Neural cell (in vitro differentiated cells): ENCODE results near the gene HEPACAM. TPM values are rescaled to one million over a fixed set of nuclear protein-coding genes. Genes with fewer than 3 reads are reported as not detected.

ENCODE experiments used
- H2AFZ ChIP-seq: fragments of 200-600, 300-800 bp; sonication (generic), shearing (Covaris generic); 2 replicates; pipeline ENCODE4 v1.6.0; 2014; ENCODE audit warnings: low read depth, mild to moderate bottlenecking, antibody characterized with exemption, low read length, moderate library complexity
- H3F3A ChIP-seq: fragments of 200-600 bp; shearing (Covaris generic); 2 replicates; pipeline ENCODE4 v1.6.1; 2016; ENCODE audit warnings: mild to moderate bottlenecking, moderate library complexity, mixed read lengths, antibody characterized with exemption, low read length; ENCODE audit not compliant: insufficient read depth, poor library complexity, severe bottlenecking
- H3K27ac ChIP-seq: fragments of 200-600, 300-800 bp; sonication (generic), shearing (Covaris generic); 2 replicates; pipeline ENCODE4 v1.5.1; 2014; ENCODE audit warnings: mild to moderate bottlenecking, low read length, moderate library complexity
- H3K27me3 ChIP-seq: fragments of 300-800, 200-600 bp; sonication (generic), shearing (Covaris generic); 2 replicates; pipeline ENCODE4 v1.6.0; 2014; ENCODE audit warnings: mild to moderate bottlenecking, low read depth, low read length, moderate library complexity; ENCODE audit not compliant: insufficient read depth
- H3K36me3 ChIP-seq: fragments of 300-800, 200-600 bp; sonication (generic), shearing (Covaris generic); 2 replicates; pipeline ENCODE4 v1.5.1; 2014; ENCODE audit warnings: mild to moderate bottlenecking, antibody characterized with exemption, low read length, moderate library complexity; ENCODE audit not compliant: insufficient read depth
- H3K4me2 ChIP-seq: fragments of 300-800, 200-600 bp; sonication (generic), shearing (Covaris generic); 2 replicates; pipeline ENCODE4 v1.6.0; 2014; ENCODE audit warnings: mild to moderate bottlenecking, low read length
- H3K4me3 ChIP-seq: fragments of 300-800, 200-600 bp; sonication (generic), shearing (Covaris generic); 2 replicates; pipeline ENCODE4 v1.5.1; 2014; ENCODE audit warnings: mild to moderate bottlenecking, low read length, moderate library complexity
- H3K79me2 ChIP-seq: fragments of 200-600 bp; shearing (Covaris generic); replicated peaks from 2 replicates; pipeline ENCODE4 v1.6.0; 2014; ENCODE audit warnings: mild to moderate bottlenecking, low read length, moderate library complexity; ENCODE audit not compliant: insufficient read depth
- H3K9ac ChIP-seq: fragments of 300-800, 200-600 bp; sonication (generic), shearing (Covaris generic); 2 replicates; pipeline ENCODE4 v1.6.1; 2016; ENCODE audit warnings: mild to moderate bottlenecking, low read length, mixed read lengths
- H3K9me2 ChIP-seq: fragments of 200-600 bp; shearing (Covaris generic); 2 replicates; pipeline ENCODE4 v1.6.1; 2016; ENCODE audit warnings: mild to moderate bottlenecking, low read length, mixed read lengths; ENCODE audit not compliant: insufficient read depth
- H3K9me3 ChIP-seq: fragments of 200-600, 300-800 bp; sonication (generic), shearing (Covaris generic); 2 replicates; pipeline ENCODE4 v1.6.1; 2016; ENCODE audit warnings: mild to moderate bottlenecking, mixed run types, low read length, moderate library complexity, mixed read lengths
- H4K20me1 ChIP-seq: fragments of 200-600 bp; shearing (Covaris generic); 2 replicates; pipeline ENCODE4 v1.6.1; 2016; ENCODE audit warnings: mild to moderate bottlenecking, mixed run types; ENCODE audit not compliant: insufficient read depth
- CTCF ChIP-seq: fragments of 450-650 bp; IDR thresholded peaks from 2 replicates; pipeline ENCODE4 v1.5.1; 2014; ENCODE audit warnings: antibody characterized with exemption, mild to moderate bottlenecking, moderate library complexity; ENCODE audit not compliant: poor library complexity, severe bottlenecking
- EP300 ChIP-seq: fragments of 450-650 bp; conservative IDR thresholded peaks from 2 replicates; pipeline ENCODE4 v1.6.1; 2014; ENCODE audit warnings: antibody characterized with exemption, mild to moderate bottlenecking, moderate library complexity; ENCODE audit not compliant: poor library complexity, severe bottlenecking
- EZH2 ChIP-seq: fragments of 200-600, 300-800 bp; shearing (Covaris generic), sonication (generic); IDR thresholded peaks from 2 replicates; pipeline ENCODE4 v1.6.1; 2014; ENCODE audit warnings: antibody characterized with exemption, low read length, borderline replicate concordance, mild to moderate bottlenecking; ENCODE audit not compliant: insufficient read depth, poor library complexity, severe bottlenecking
- MXI1 ChIP-seq: fragments of 450-650 bp; conservative IDR thresholded peaks from 2 replicates; pipeline ENCODE4 v1.6.1; 2014; ENCODE audit warnings: antibody characterized with exemption, mild to moderate bottlenecking; ENCODE audit not compliant: poor library complexity, severe bottlenecking
- POLR2AphosphoS5 ChIP-seq: IDR thresholded peaks from 2 replicates; pipeline ENCODE4 v1.6.1; 2012
- RAD21 ChIP-seq: fragments of 450-650 bp; conservative IDR thresholded peaks from 2 replicates; pipeline ENCODE4 v1.6.1; 2014; ENCODE audit warnings: antibody characterized with exemption, mild to moderate bottlenecking, moderate library complexity
- SMC3 ChIP-seq: fragments of 450-650 bp; conservative IDR thresholded peaks from 2 replicates; pipeline ENCODE4 v1.6.1; 2014; ENCODE audit warnings: antibody characterized with exemption, mild to moderate bottlenecking, moderate library complexity; ENCODE audit not compliant: poor library complexity
- TAF1 ChIP-seq: IDR thresholded peaks from 2 replicates; pipeline ENCODE4 v1.6.1; 2012; ENCODE audit warnings: low read depth
- polyA plus RNA-seq: library from polyadenylated mRNA; depleted of rRNA; stranded (reverse); fragments of >200 nt; gene quantifications from 2 replicates; pipeline ENCODE4 v1.2.3, GENCODE V29; 2014
- TF ChIP-seq, protein P1 (sequence below): IDR thresholded peaks from 2 replicates; pipeline ENCODE4 v1.6.1; 2012; ENCODE audit warnings: borderline replicate concordance

HEPACAM gene
- polyA plus RNA-seq, 1 donor from 2014 or later, result not detected

- H3K36me3 ChIP-seq, result no peaks in the 10 kb centered on the region
- H3K9me3 ChIP-seq, result no peaks in the 10 kb centered on the region
- H2AFZ ChIP-seq, result no peak overlapping the region
- H3K4me2 ChIP-seq, result no peak overlapping the region
- TF ChIP-seq RAD21, result no peak
- no peaks in the 10 kb centered on the region for H4K20me1 ChIP-seq
- no peaks in the 10 kb centered on the region for H3K79me2 ChIP-seq
- H3K27ac ChIP-seq, result no peak overlapping the region
- no peaks in the 10 kb centered on the region for H3F3A ChIP-seq
- no peaks in the 10 kb centered on the region for H3K27me3 ChIP-seq
- H3K9ac ChIP-seq, result no peak overlapping the region
- no peak overlapping the region for H3K4me3 ChIP-seq
- H3K9me2 ChIP-seq, result no peaks in the 10 kb centered on the region
These were observed 42.5 kb upstream of the HEPACAM start for GRCh38 chr11:124978316-124978715.

GRCh38 chr11:124977006-124977405 is 41.2 kb upstream of the HEPACAM start:
- Histone ChIP-seq H3K27ac (no peak overlapping the region), H3K9me3 (no peaks in the 10 kb centered on the region), H3K4me3 (no peak overlapping the region), H3K36me3 (no peaks in the 10 kb centered on the region), H3K4me2 (no peak overlapping the region), H2AFZ (no peak overlapping the region), H4K20me1 (no peaks in the 10 kb centered on the region), H3K9me2 (no peaks in the 10 kb centered on the region), H3K27me3 (no peaks in the 10 kb centered on the region), H3F3A (no peaks in the 10 kb centered on the region), H3K79me2 (no peaks in the 10 kb centered on the region), H3K9ac (no peak overlapping the region)
- TF ChIP-seq CTCF (no peak), SMC3 (no peak), MXI1 (no peak), EP300 (no peak), TAF1 (no peak), RAD21 (no peak), EZH2 (no peak), POLR2AphosphoS5 (no peak)

DNA sequence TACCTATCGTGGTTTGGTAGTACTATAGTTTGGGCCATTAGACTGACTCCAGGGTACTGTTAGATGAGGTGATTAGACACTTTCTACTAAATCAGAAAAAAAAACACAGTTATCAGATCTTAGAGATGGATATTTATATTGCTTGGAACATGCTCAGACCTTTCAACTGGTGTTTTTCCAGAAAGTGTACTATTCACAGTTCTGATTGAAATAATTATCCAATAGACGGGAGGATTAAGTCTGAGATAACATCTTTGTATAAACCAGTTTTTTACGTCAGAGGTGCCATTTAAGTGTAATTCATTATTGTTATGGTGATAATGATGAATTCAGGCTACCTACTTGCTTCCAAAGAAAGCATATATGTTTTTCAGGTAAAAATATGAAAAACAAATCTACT is 40.7 kb upstream of the HEPACAM start:
- TF ChIP-seq EZH2 (no peak), MXI1 (no peak), CTCF (no peak), POLR2AphosphoS5 (no peak), TAF1 (no peak), RAD21 (no peak), SMC3 (no peak), EP300 (no peak)
- TF ChIP-seq, protein P1, sequence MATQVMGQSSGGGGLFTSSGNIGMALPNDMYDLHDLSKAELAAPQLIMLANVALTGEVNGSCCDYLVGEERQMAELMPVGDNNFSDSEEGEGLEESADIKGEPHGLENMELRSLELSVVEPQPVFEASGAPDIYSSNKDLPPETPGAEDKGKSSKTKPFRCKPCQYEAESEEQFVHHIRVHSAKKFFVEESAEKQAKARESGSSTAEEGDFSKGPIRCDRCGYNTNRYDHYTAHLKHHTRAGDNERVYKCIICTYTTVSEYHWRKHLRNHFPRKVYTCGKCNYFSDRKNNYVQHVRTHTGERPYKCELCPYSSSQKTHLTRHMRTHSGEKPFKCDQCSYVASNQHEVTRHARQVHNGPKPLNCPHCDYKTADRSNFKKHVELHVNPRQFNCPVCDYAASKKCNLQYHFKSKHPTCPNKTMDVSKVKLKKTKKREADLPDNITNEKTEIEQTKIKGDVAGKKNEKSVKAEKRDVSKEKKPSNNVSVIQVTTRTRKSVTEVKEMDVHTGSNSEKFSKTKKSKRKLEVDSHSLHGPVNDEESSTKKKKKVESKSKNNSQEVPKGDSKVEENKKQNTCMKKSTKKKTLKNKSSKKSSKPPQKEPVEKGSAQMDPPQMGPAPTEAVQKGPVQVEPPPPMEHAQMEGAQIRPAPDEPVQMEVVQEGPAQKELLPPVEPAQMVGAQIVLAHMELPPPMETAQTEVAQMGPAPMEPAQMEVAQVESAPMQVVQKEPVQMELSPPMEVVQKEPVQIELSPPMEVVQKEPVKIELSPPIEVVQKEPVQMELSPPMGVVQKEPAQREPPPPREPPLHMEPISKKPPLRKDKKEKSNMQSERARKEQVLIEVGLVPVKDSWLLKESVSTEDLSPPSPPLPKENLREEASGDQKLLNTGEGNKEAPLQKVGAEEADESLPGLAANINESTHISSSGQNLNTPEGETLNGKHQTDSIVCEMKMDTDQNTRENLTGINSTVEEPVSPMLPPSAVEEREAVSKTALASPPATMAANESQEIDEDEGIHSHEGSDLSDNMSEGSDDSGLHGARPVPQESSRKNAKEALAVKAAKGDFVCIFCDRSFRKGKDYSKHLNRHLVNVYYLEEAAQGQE, result no peak

More for the DNA sequence above, 40.7 kb upstream of the HEPACAM start:
- Histone ChIP-seq H3F3A (no peaks in the 10 kb centered on the region), H3K9ac (no peak overlapping the region), H3K9me2 (no peaks in the 10 kb centered on the region), H3K9me3 (no peaks in the 10 kb centered on the region), H3K36me3 (no peaks in the 10 kb centered on the region), H3K27ac (no peak overlapping the region), H3K27me3 (no peaks in the 10 kb centered on the region), H2AFZ (no peak overlapping the region), H4K20me1 (no peaks in the 10 kb centered on the region), H3K79me2 (no peaks in the 10 kb centered on the region), H3K4me3 (no peak overlapping the region), H3K4me2 (no peak overlapping the region)
